IPS-15b (cell line): ENCODE results near the gene ZBED4.

Experiments used
- H3K27me3 ChIP-seq: one replicate; pipeline ENCODE4 v1.6.1; 2013; ENCODE audit warnings: low read length; ENCODE audit not compliant: control insufficient read depth, insufficient read depth
- H3K36me3 ChIP-seq: one replicate; pipeline ENCODE4 v1.6.1; 2013; ENCODE audit warnings: low read length; ENCODE audit not compliant: control insufficient read depth, insufficient read depth
- H3K4me1 ChIP-seq: one replicate; pipeline ENCODE4 v1.6.1; 2013; ENCODE audit warnings: mild to moderate bottlenecking, low read length; ENCODE audit not compliant: control insufficient read depth, insufficient read depth
- H3K4me3 ChIP-seq: one replicate; pipeline ENCODE4 v1.5.1; 2013; ENCODE audit warnings: low read depth, low read length
- H3K9ac ChIP-seq: one replicate; pipeline ENCODE4 v1.6.1; 2013; ENCODE audit warnings: low read depth, mild to moderate bottlenecking, low read length
- H3K9me3 ChIP-seq: one replicate; pipeline ENCODE4 v1.6.1; 2013; ENCODE audit warnings: mild to moderate bottlenecking, low read length; ENCODE audit not compliant: control insufficient read depth, insufficient read depth

Gene ZBED4

GRCh38 chr22:49913446-49913845 lies 59.8 kb downstream of the ZBED4 start:
- H3K4me1 ChIP-seq, result no peaks in the 10 kb centered on the region
- no peak overlapping the region for H3K9ac ChIP-seq
- H3K36me3 ChIP-seq, result peaks cover 13% of the 10 kb centered on the region
- H3K4me3 ChIP-seq, result no peak overlapping the region
- no peaks in the 10 kb centered on the region for H3K9me3 ChIP-seq
- no peaks in the 10 kb centered on the region for H3K27me3 ChIP-seq

DNA sequence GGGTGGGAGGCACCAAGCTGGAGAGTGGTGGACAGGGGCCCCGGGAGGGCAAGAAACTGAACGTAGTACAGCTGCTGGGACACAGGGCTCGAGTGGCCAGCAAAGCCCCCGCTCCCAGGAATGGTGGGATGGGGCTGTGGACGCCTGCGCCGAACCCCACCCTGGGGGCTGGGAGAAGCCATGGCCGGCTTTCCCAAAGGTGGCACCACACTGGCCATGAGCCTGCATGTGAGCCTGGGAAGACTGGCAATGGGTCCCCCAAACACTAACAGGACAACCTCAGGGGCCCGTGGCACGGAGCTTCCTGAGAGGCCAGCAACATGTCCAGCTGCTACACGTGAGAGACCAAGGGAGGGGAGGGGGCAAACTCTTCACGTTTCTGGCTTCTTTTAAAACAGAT lies 60.6 kb downstream of the ZBED4 start:
- no peaks in the 10 kb centered on the region for H3K4me1 ChIP-seq
- no peaks in the 10 kb centered on the region for H3K9me3 ChIP-seq
- H3K4me3 ChIP-seq, result no peak overlapping the region
- H3K36me3 ChIP-seq, result peaks cover 10% of the 10 kb centered on the region
- H3K27me3 ChIP-seq, result no peaks in the 10 kb centered on the region
- no peak overlapping the region for H3K9ac ChIP-seq

DNA sequence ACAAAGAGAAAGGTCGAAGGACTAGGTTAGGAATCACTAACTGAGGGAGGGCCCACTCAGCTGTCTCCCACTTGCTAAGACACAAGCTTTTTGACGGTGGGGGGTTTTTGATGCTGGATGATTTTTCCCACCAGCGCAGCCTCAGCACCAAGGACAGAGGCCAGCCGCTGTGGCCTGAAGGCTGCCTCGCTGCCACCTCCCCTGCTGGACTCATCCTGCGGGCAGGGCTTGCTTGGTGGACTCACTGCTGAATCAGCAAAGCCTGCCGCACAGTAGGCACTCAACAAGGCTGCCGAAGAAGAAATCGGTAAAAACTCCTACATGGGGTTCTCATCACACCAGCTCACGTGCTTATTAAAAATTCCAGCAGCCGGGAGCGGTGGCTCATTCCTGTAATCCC lies 62.0 kb downstream of the ZBED4 start:
- Histone ChIP-seq H3K27me3 (no peaks in the 10 kb centered on the region), H3K9ac (no peak overlapping the region), H3K36me3 (peaks cover 14% of the 10 kb centered on the region)

GRCh38 chr22:49916831-49917230 lies 63.2 kb downstream of the ZBED4 start:
- Histone ChIP-seq H3K9ac (no peak overlapping the region), H3K4me3 (peak overlapping the region; percentile 71), H3K4me1 (no peaks in the 10 kb centered on the region), H3K9me3 (no peaks in the 10 kb centered on the region), H3K36me3 (peaks cover 13% of the 10 kb centered on the region), H3K27me3 (no peaks in the 10 kb centered on the region)

More for the DNA sequence above, 62.0 kb downstream of the ZBED4 start:
- Histone ChIP-seq H3K9me3 (no peaks in the 10 kb centered on the region), H3K4me3 (no peak overlapping the region), H3K4me1 (no peaks in the 10 kb centered on the region)

DNA sequence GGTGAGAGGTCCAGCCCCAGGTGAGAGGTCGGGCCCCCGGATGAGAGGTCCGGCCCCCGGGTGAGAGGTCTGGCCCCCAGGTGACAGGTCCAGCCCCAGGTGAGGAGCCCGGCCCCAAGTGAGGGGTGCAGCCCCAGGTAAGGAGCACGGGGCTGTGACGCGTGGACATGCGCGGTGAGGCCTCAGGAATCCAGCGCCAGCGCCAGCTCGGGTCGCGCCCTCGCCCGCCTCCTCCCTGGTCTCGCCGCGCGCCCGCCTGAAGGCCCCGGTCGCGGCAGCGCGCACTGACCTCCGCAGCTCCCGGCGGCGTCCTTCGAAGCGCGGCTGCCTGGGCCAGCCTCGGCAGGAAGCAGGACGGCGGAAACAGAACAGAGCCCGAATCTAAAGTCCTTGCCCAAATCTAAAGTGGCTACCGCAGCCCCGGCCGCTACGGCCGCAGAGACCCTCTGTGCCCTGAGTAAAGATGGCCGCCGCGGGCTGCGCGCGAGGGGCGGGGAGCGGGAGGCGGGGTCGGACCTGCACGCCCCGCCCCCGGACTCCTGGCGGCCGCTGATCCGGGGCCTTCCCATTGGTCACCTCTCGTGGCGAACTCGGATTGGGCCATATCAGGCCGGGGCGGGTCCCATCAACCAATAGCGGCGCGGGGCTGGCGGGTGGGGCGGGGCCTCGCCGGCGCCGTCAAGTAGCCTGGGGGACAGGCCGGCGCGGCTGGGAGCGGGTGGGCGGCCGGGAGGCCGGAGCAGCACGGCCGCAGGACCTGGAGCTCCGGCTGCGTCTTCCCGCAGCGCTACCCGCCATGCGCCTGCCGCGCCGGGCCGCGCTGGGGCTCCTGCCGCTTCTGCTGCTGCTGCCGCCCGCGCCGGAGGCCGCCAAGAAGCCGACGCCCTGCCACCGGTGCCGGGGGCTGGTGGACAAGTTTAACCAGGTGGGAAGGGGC lies 64.6 kb downstream of the ZBED4 start, which contains the start of the genes ALG12 and CRELD2:
Gene ALG12, minus strand, starts transcription at position 465 of the 937 bp plus-strand sequence. CDS start 4,673 bp downstream, outside the sequence.
Gene CRELD2, plus strand, starts transcription at position 661 of the 937 bp plus-strand sequence. Its CDS starts 136 bp downstream, at position 797.
- Histone ChIP-seq H3K9me3 (no peaks in the 10 kb centered on the region), H3K4me3 (peak within 1 kb of the TSS; percentile 71), H3K27me3 (no peaks in the 10 kb centered on the region), H3K4me1 (no peaks in the 10 kb centered on the region), H3K36me3 (peaks cover 9% of the 10 kb centered on the region), H3K9ac (peak within 1 kb of the TSS; percentile 90)

DNA sequence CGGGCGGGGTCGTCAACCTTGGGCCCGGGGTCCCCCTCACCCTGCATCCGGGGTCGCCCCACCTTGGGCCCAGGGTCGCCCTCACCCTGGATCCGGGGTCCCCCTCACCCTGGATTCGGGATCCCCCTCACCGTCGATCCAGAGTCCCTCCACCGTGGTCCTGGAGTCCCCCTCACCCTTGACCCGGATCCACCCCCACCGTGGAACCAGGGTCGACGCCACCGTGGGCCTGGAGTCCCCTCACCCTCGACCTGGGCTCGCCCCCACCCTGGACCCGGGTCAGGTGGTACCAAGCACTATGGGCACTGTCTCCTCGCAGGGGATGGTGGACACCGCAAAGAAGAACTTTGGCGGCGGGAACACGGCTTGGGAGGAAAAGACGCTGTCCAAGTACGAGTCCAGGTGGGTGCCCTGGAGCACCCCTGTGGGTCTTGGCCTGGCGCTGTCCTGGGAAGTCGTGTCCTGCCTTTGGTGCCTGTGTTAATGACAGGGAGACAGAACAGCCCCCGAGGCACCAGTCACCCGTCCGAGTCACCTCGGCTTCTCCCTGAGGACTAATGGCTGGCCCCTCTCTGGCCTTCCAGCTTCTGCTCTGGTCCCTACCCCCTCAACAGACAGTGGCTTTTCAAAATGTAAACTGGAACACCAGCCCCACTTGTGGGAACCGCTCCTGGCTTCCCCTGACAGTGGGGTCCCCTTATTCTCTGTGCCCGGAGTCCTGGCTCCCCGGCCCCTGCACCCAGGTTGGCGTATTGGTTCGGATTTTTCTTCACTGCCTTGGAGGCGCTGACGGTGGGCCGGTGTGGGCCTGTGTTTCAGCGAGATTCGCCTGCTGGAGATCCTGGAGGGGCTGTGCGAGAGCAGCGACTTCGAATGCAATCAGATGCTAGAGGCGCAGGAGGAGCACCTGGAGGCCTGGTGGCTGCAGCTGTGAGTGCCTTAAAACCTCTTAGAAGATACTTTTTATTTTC lies 65.6 kb downstream of the ZBED4 start:
- no peaks in the 10 kb centered on the region for H3K4me1 ChIP-seq
- H3K4me3 ChIP-seq, result peak overlapping the region; percentile 56
- H3K36me3 ChIP-seq, result peaks cover 8% of the 10 kb centered on the region
- peak overlapping the region; percentile 65 for H3K9ac ChIP-seq
- H3K27me3 ChIP-seq, result no peaks in the 10 kb centered on the region
- no peaks in the 10 kb centered on the region for H3K9me3 ChIP-seq

DNA sequence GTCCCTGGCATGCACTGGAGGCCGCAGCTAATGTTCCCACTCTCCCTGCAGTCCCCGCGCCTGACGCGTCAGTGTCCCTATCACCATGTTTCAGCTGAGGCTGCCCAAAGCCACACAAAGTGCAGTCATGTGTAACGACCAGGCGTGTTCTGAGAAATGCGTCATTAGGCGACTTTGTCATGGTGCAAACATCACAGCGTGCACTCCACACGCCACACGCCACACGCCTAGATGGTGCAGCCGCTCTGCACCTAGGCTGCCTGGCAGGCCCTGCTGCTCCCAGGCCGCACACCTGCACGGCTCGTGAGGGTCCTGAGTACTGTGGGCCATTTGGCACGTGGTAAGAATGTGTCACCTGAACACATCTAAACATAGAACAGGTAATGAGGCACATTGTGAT lies 67.2 kb downstream of the ZBED4 start:
- peaks cover 10% of the 10 kb centered on the region for H3K36me3 ChIP-seq
- H3K9me3 ChIP-seq, result no peaks in the 10 kb centered on the region
- H3K9ac ChIP-seq, result no peak overlapping the region
- H3K27me3 ChIP-seq, result no peaks in the 10 kb centered on the region
- H3K4me3 ChIP-seq, result no peak overlapping the region
- no peaks in the 10 kb centered on the region for H3K4me1 ChIP-seq

GRCh38 chr22:49921508-49922278 lies 68.0 kb downstream of the ZBED4 start:
- Histone ChIP-seq H3K9ac (no peak overlapping the region), H3K4me1 (no peaks in the 10 kb centered on the region), H3K9me3 (no peaks in the 10 kb centered on the region), H3K4me3 (no peak overlapping the region), H3K27me3 (no peaks in the 10 kb centered on the region), H3K36me3 (peaks cover 10% of the 10 kb centered on the region)

DNA sequence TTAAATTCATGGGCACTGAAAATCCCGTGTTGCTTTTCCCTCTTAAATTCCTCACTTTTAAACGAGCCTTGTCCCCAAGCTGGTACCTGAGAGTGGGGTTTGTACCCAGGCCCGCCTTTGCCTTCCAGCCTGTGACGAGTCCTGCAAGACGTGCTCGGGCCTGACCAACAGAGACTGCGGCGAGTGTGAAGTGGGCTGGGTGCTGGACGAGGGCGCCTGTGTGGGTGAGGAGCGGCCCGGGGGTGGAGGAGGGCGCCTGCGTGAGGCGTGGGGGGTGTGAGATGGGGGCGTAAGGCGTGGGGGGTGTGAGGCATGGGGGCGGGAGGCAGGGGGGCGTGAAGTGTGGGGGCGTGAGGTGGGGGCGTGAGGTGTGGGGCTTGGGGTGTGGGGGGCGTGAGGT lies 68.8 kb downstream of the ZBED4 start:
- Histone ChIP-seq H3K27me3 (no peaks in the 10 kb centered on the region), H3K4me3 (no peak overlapping the region), H3K4me1 (no peaks in the 10 kb centered on the region), H3K9ac (no peak overlapping the region), H3K36me3 (peaks cover 10% of the 10 kb centered on the region), H3K9me3 (no peaks in the 10 kb centered on the region)

- H3K36me3 ChIP-seq, result peaks cover 10% of the 10 kb centered on the region
- H3K9ac ChIP-seq, result no peak overlapping the region
- H3K9me3 ChIP-seq, result no peaks in the 10 kb centered on the region
- H3K4me1 ChIP-seq, result no peaks in the 10 kb centered on the region
- H3K27me3 ChIP-seq, result no peaks in the 10 kb centered on the region
- no peak overlapping the region for H3K4me3 ChIP-seq
These were observed 69.3 kb downstream of the ZBED4 start for GRCh38 chr22:49922926-49923325.

- Histone ChIP-seq H3K36me3 (peaks cover 10% of the 10 kb centered on the region), H3K9ac (no peak overlapping the region), H3K9me3 (no peaks in the 10 kb centered on the region), H3K27me3 (no peaks in the 10 kb centered on the region), H3K4me1 (no peaks in the 10 kb centered on the region), H3K4me3 (no peak overlapping the region)
These were observed 69.8 kb downstream of the ZBED4 start for GRCh38 chr22:49923445-49923844.
